H9 (cell line): Measurements from ENCODE around the gene SDK1. TPM values are rescaled to one million over a fixed set of nuclear protein-coding genes. Genes with fewer than 3 reads are reported as not detected.

ENCODE experiments used
- DNase-seq: peaks from one replicate; pipeline ENCODE4 v3.0.0-alpha.2; 2017
- H2AFZ ChIP-seq: one replicate; pipeline ENCODE4 v1.6.1; 2013; ENCODE audit warnings: mild to moderate bottlenecking, low read length, control low read depth, moderate library complexity
- H2AK5ac ChIP-seq: 2 replicates; pipeline ENCODE4 v1.6.1; 2013; ENCODE audit warnings: low read length, control low read depth, mixed read lengths; ENCODE audit not compliant: insufficient read length
- H2BK120ac ChIP-seq: one replicate; pipeline ENCODE4 v1.6.1; 2013; ENCODE audit warnings: low read depth, mild to moderate bottlenecking, low read length, control low read depth, inconsistent platforms; ENCODE audit not compliant: poor library complexity, severe bottlenecking
- H2BK12ac ChIP-seq: 2 replicates; pipeline ENCODE4 v1.6.1; 2013; ENCODE audit warnings: low read length, control low read depth, mixed read lengths, low read depth; ENCODE audit not compliant: insufficient read length
- H2BK15ac ChIP-seq: 2 replicates; pipeline ENCODE4 v1.6.1; 2013; ENCODE audit warnings: low read depth, low read length, control low read depth
- H2BK20ac ChIP-seq: one replicate; pipeline ENCODE4 v1.6.1; 2013; ENCODE audit warnings: low read depth, mild to moderate bottlenecking, low read length, control low read depth, inconsistent platforms; ENCODE audit not compliant: poor library complexity, severe bottlenecking
- H2BK5ac ChIP-seq: 2 replicates; pipeline ENCODE4 v1.6.1; 2013; ENCODE audit warnings: low read length, control low read depth, mixed read lengths; ENCODE audit not compliant: insufficient read length
- H3K14ac ChIP-seq: 2 replicates; pipeline ENCODE4 v1.6.1; 2013; ENCODE audit warnings: low read length, control low read depth; ENCODE audit not compliant: insufficient read depth
- H3K18ac ChIP-seq: 2 replicates; pipeline ENCODE4 v1.6.1; 2013; ENCODE audit warnings: low read depth, mild to moderate bottlenecking, mixed read lengths, low read length, control low read depth; ENCODE audit not compliant: insufficient read length
- H3K23ac ChIP-seq: 2 replicates; pipeline ENCODE4 v1.6.1; 2013; ENCODE audit warnings: low read length, control low read depth, mixed read lengths, low read depth; ENCODE audit not compliant: insufficient read length
- H3K23me2 ChIP-seq: 2 replicates; pipeline ENCODE4 v1.6.1; 2013; ENCODE audit warnings: low read depth, mild to moderate bottlenecking, mixed read lengths, low read length, control low read depth; ENCODE audit not compliant: insufficient read length, poor library complexity, severe bottlenecking
- H3K27ac ChIP-seq: 2 replicates; pipeline ENCODE4 v1.5.1; 2013; ENCODE audit warnings: low read length, control low read depth, mixed read lengths, low read depth; ENCODE audit not compliant: insufficient read length
- H3K27me3 ChIP-seq: 2 replicates; pipeline ENCODE4 v1.6.1; 2013; ENCODE audit warnings: low read length, control low read depth, inconsistent platforms; ENCODE audit not compliant: insufficient read depth
- H3K4ac ChIP-seq: 2 replicates; pipeline ENCODE4 v1.6.1; 2013; ENCODE audit warnings: low read depth, mild to moderate bottlenecking, control low read depth, inconsistent platforms, low read length, moderate library complexity
- H3K4me1 ChIP-seq: 2 replicates; pipeline ENCODE4 v1.6.1; 2013; ENCODE audit warnings: low read length, control low read depth, inconsistent platforms; ENCODE audit not compliant: insufficient read depth
- H3K4me2 ChIP-seq: 2 replicates; pipeline ENCODE4 v1.6.1; 2013; ENCODE audit warnings: low read length, control low read depth, mixed read lengths; ENCODE audit not compliant: insufficient read length, insufficient read depth
- H3K56ac ChIP-seq: 2 replicates; pipeline ENCODE4 v1.6.1; 2013; ENCODE audit warnings: low read depth, mild to moderate bottlenecking, mixed read lengths, low read length, control low read depth; ENCODE audit not compliant: insufficient read length
- H3K79me1 ChIP-seq: 2 replicates; pipeline ENCODE4 v1.6.1; 2013; ENCODE audit warnings: low read depth, mild to moderate bottlenecking, moderate library complexity, low read length, control low read depth, inconsistent platforms; ENCODE audit not compliant: insufficient read depth, poor library complexity, severe bottlenecking
- H3K79me2 ChIP-seq: 2 replicates; pipeline ENCODE4 v1.6.1; 2013; ENCODE audit warnings: low read length, control low read depth, inconsistent platforms; ENCODE audit not compliant: insufficient read depth
- H3K9ac ChIP-seq: 2 replicates; pipeline ENCODE4 v1.6.1; 2013; ENCODE audit warnings: low read length, control low read depth, mixed read lengths; ENCODE audit not compliant: insufficient read length; ENCODE audit errors: extremely low read depth
- H3K9me3 ChIP-seq: one replicate; pipeline ENCODE4 v1.6.1; 2013; ENCODE audit warnings: low read depth, low read length, inconsistent platforms; ENCODE audit not compliant: control insufficient read depth
- H3T11ph ChIP-seq: one replicate; pipeline ENCODE4 v1.6.1; 2013; ENCODE audit warnings: mild to moderate bottlenecking, low read length, control low read depth, inconsistent platforms
- H4K20me1 ChIP-seq: one replicate; pipeline ENCODE4 v1.6.1; 2013; ENCODE audit not compliant: control insufficient read depth, insufficient read length, insufficient read depth
- H4K5ac ChIP-seq: 2 replicates; pipeline ENCODE4 v1.6.1; 2013; ENCODE audit warnings: low read depth, mild to moderate bottlenecking, mixed read lengths, low read length, control low read depth; ENCODE audit not compliant: insufficient read length
- H4K8ac ChIP-seq: replicated peaks from 2 replicates; pipeline ENCODE4 v1.6.1; 2013; ENCODE audit warnings: low read length, control low read depth, mixed read lengths, low read depth; ENCODE audit not compliant: insufficient read length
- H4K91ac ChIP-seq: 2 replicates; pipeline ENCODE4 v1.6.1; 2013; ENCODE audit warnings: low read depth, mild to moderate bottlenecking, moderate library complexity, mixed read lengths, low read length, control low read depth; ENCODE audit not compliant: insufficient read length
- H3K27ac Mint-ChIP-seq, 3 experiments: 2 replicates in 2 of 3; 3 replicates in 1 of 3; pipeline ENCODE4 v1.8.0; 2020 to 2021; ENCODE audit warnings: mixed read lengths in 3 of 3, mild to moderate bottlenecking in 1 of 3, moderate library complexity in 1 of 3
- H3K27me3 Mint-ChIP-seq: 2 replicates; pipeline ENCODE4 v1.8.0; 2021; ENCODE audit warnings: low read depth, mild to moderate bottlenecking, moderate library complexity, mixed read lengths
- H3K36me3 Mint-ChIP-seq, 3 experiments: 2 replicates in 2 of 3; 3 replicates in 1 of 3; pipeline ENCODE4 v1.8.0; 2020 to 2021; ENCODE audit warnings: low read depth in 3 of 3, mixed read lengths in 3 of 3; ENCODE audit not compliant: insufficient read depth in 1 of 3
- H3K4me1 Mint-ChIP-seq, 2 experiments: 2 replicates each; pipeline ENCODE4 v1.8.0; 2020; ENCODE audit warnings: mixed read lengths in 2 of 2
- H3K4me3 Mint-ChIP-seq, 2 experiments: 2 replicates in 1 of 2; 3 replicates in 1 of 2; pipeline ENCODE4 v1.8.0; 2020 to 2021; ENCODE audit warnings: mild to moderate bottlenecking in 2 of 2, mixed read lengths in 2 of 2, moderate library complexity in 1 of 2
- H3K9me3 Mint-ChIP-seq, 2 experiments: 2 replicates in 1 of 2; 3 replicates in 1 of 2; pipeline ENCODE4 v1.8.0; 2020; ENCODE audit warnings: mild to moderate bottlenecking in 2 of 2, mixed read lengths in 2 of 2, moderate library complexity in 1 of 2
- WGBS: extraction: QIAGEN DNeasy Blood & Tissue Kit; methylation state at CpG from one replicate; pipeline ENCODE4 v1.1.7; 2013; ENCODE audit warnings: missing lambda C conversion rate, low lambda C conversion rate, mixed read lengths; ENCODE audit not compliant: insufficient read length; ENCODE audit errors: extremely low coverage; 5-methylcytosine and 5-hydroxymethylcytosine counted together
- total RNA-seq: library from RNA; stranded (reverse); gene quantifications from 2 replicates; pipeline ENCODE4 v1.2.1, GENCODE V29; 2021
- TF ChIP-seq, protein P1 (sequence below): fragments of 200-600 bp; sonication (generic); conservative IDR thresholded peaks from 3 replicates; pipeline ENCODE4 v1.8.0; 2021; ENCODE audit warnings: antibody characterized with exemption, mild to moderate bottlenecking

The SDK1 gene
- total RNA-seq, 1 experiment from 2014 or later: 8.7 TPM

DNA sequence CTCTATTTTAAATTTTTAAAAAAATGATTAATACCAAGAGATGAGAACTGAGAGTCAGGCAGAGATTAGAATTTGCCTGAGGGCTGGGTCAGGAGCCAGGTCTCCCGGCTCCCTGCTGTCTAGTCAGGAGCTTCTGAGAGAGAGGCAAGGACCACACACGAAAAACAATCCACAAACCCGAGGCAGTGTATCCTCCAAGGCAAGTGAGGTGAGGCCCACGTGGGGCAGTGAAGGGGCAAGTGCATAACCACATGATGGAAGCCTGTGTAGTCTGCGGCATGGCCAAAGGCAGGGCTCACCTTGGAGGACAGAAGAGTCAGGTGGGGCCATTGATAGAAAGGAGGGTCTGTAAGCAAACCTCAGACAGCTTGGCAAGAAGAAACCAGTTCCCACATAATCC is 839.9 kb downstream of the SDK1 start:
- H3K4me1 Mint-ChIP-seq: peaks cover 41 to 65% of the 10 kb centered on the region in 2 experiments
- Histone ChIP-seq H2AK5ac (no peak overlapping the region), H3K56ac (no peak overlapping the region), H3K4ac (no peak overlapping the region), H2BK12ac (no peak overlapping the region), H4K8ac (no peak overlapping the region), H2BK120ac (no peak overlapping the region), H3K23me2 (no peaks in the 10 kb centered on the region), H3T11ph (no peak overlapping the region), H2AFZ (no peak overlapping the region), H3K27ac (no peak overlapping the region), H3K14ac (no peak overlapping the region), H3K27me3 (no peaks in the 10 kb centered on the region), H3K4me2 (no peak overlapping the region), H3K4me1 (peaks cover 3% of the 10 kb centered on the region; the same call in 1 of the 2 replicates), H3K23ac (no peak overlapping the region), H3K79me1 (no peaks in the 10 kb centered on the region), H4K20me1 (no peaks in the 10 kb centered on the region), H4K5ac (no peak overlapping the region), H2BK15ac (no peak overlapping the region), H4K91ac (no peak overlapping the region), H3K18ac (no peak overlapping the region), H2BK20ac (no peak overlapping the region), H3K9ac (no peak overlapping the region), H3K79me2 (no peaks in the 10 kb centered on the region), H2BK5ac (no peak overlapping the region), H3K9me3 (no peaks in the 10 kb centered on the region)
- DNase-seq: no peak
- no peaks in the 10 kb centered on the region; a peak in 1 of 5 replicates for H3K9me3 Mint-ChIP-seq
- no peak overlapping the region; a peak in 1 of 7 replicates for H3K27ac Mint-ChIP-seq
- TF ChIP-seq, protein P1, sequence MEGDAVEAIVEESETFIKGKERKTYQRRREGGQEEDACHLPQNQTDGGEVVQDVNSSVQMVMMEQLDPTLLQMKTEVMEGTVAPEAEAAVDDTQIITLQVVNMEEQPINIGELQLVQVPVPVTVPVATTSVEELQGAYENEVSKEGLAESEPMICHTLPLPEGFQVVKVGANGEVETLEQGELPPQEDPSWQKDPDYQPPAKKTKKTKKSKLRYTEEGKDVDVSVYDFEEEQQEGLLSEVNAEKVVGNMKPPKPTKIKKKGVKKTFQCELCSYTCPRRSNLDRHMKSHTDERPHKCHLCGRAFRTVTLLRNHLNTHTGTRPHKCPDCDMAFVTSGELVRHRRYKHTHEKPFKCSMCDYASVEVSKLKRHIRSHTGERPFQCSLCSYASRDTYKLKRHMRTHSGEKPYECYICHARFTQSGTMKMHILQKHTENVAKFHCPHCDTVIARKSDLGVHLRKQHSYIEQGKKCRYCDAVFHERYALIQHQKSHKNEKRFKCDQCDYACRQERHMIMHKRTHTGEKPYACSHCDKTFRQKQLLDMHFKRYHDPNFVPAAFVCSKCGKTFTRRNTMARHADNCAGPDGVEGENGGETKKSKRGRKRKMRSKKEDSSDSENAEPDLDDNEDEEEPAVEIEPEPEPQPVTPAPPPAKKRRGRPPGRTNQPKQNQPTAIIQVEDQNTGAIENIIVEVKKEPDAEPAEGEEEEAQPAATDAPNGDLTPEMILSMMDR: no peak
- peaks cover 6% of the 10 kb centered on the region for H3K27me3 Mint-ChIP-seq
- H3K4me3 Mint-ChIP-seq: no peak overlapping the region
- no CpG with 5 or more reads among the region's 5 CpGs for WGBS
- H3K36me3 Mint-ChIP-seq: peaks cover 0 to under 1% (median 0%) of the 10 kb centered on the region in 3 experiments; a peak in 1 of 7 replicates
